ENCODE data around the gene CCDC188.

Gene CCDC188

DNA sequence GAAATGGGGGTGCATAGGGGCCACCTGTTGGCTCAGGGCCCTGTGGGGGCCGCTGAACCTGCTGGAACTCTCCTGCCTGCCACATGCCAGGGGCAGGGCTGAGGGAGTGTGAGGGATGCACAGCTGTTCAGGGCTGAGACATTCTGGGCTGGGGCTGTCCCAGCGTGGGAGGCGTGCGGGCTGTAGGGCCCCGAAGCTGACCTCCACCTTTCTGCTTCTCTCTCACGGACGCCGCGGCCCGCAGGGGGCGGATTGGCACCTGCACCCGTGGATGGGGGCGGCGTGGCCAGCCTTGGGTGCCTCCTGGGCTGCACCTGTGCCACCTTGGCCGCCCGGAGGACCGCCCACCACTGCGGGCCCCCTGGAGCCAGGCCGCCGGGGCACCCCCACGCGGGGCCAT lies 4.1 kb downstream of the CCDC188 start:
- Histone ChIP-seq H3K4me3 (ENCODE audit: low read depth in 1 of 2, low read length in 2 of 2) (no peak overlapping the region), H3K9me3 (ENCODE audit: insufficient read depth, low read length, severe bottlenecking) (no peaks in the 10 kb centered on the region), H3K4me1 (ENCODE audit: insufficient read depth, low read length) (no peaks in the 10 kb centered on the region), H2AFZ (ENCODE audit: low read depth, low read length) (no peak overlapping the region), H4K20me1 (ENCODE audit: insufficient read depth, low read length) (peaks cover 7% of the 10 kb centered on the region; the same call in 1 of the 2 replicates), H3K4me2 (ENCODE audit: insufficient read depth, low read length) (no peak overlapping the region), H3K36me3 (ENCODE audit: insufficient read depth, low read length) (peaks cover 11% of the 10 kb centered on the region; the same call in 1 of the 2 replicates), H3K79me2 (ENCODE audit: insufficient read depth, low read length) (no peaks in the 10 kb centered on the region), H3K27me3 (ENCODE audit: insufficient read depth, low read length, poor library complexity) (no peaks in the 10 kb centered on the region), H3K27ac (ENCODE audit: low read length) (no peak overlapping the region), H3K9ac (ENCODE audit: low read depth, low read length) (no peak overlapping the region)
- no peak for TF ChIP-seq EZH2 (IDR thresholded peaks at IDR 0.05; ENCODE audit: borderline replicate concordance, low read depth, low read length, severe bottlenecking)
- no peak for TF ChIP-seq CTCF (IDR thresholded peaks at IDR 0.05; ENCODE audit: borderline replicate concordance, extremely low read depth, low read length, poor library complexity, severe bottlenecking)
- ATAC-seq (ENCODE audit: insufficient read depth, low read depth) (0 out of 3 replicates have a peak, but pooled peaks have one; percentile 17), DNase-seq (no peak)

DNA sequence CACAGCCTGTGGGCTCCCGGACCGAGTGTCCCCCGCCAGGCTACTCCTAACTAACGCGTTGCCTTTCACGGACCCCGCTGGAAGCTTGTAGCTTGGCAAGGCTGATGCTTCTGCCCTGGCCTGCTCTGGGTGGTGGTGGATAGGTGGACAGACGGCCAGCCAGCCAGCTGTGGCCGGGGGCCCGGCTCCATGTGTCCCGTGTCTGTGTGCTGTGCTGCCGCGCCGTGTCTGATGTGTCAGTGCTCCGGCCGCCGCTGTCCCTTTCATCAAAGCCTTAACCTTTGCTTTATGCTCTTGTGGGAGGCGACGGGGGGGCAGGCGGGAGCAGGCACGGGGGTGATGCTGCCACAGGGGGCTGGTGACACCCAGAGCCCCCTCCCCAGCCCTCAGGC lies 5.0 kb downstream of the CCDC188 start:
- no peaks in the 10 kb centered on the region for H3K27me3 ChIP-seq (ENCODE audit: insufficient read depth, low read length, poor library complexity)
- H3K4me1 ChIP-seq (ENCODE audit: insufficient read depth, low read length): no peaks in the 10 kb centered on the region
- peaks cover 19% of the 10 kb centered on the region; the same call in 1 of the 2 replicates for H3K36me3 ChIP-seq (ENCODE audit: insufficient read depth, low read length)
- H3K9me3 ChIP-seq (ENCODE audit: insufficient read depth, low read length, severe bottlenecking): no peaks in the 10 kb centered on the region
- H2AFZ ChIP-seq (ENCODE audit: low read depth, low read length): no peak overlapping the region
- ATAC-seq (ENCODE audit: insufficient read depth, low read depth): no peak
- no peak for DNase-seq
- no peak for TF ChIP-seq CTCF (IDR thresholded peaks at IDR 0.05; ENCODE audit: borderline replicate concordance, extremely low read depth, low read length, poor library complexity, severe bottlenecking)
- TF ChIP-seq EZH2 (IDR thresholded peaks at IDR 0.05; ENCODE audit: borderline replicate concordance, low read depth, low read length, severe bottlenecking): no peak
- no peak overlapping the region for H3K27ac ChIP-seq (ENCODE audit: low read length)
- no peak overlapping the region for H3K4me2 ChIP-seq (ENCODE audit: insufficient read depth, low read length)
- H3K9ac ChIP-seq (ENCODE audit: low read depth, low read length): no peak overlapping the region
- H4K20me1 ChIP-seq (ENCODE audit: insufficient read depth, low read length): peaks cover 7% of the 10 kb centered on the region; the same call in 1 of the 2 replicates
- H3K79me2 ChIP-seq (ENCODE audit: insufficient read depth, low read length): no peaks in the 10 kb centered on the region
- H3K4me3 ChIP-seq (ENCODE audit: low read depth in 1 of 2, low read length in 2 of 2): no peak overlapping the region

DNA sequence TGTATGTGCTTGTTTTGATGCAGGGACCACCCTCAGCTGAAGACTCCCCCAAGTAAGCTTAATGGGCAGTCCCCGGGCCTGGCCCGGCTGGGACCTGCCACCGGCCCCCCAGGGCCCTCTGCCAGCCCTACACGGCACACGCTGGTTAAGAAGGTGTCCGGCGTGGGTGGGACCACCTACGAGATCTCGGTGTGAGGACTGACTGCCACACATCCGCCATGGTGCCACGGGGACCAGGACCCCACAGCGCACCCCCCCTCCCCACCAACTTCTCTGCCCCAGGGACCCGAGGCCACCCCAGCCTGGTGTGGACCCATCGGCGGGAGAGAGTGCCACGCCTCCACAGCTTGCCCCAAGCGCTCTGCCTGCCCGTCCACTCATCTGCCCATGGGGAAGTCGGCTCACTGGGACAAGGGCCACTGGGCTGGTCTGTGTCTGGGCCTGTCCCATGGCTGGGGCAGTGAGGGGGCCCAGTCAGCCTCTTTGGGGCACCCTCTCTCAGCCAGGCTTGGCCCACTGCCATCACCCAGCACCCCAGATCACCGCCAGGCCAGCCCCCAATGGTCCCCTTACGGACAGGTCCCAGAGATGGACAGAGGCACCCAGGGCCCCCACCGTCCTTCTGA lies 5.5 kb downstream of the CCDC188 start:
- Histone ChIP-seq H3K9me3 (ENCODE audit: insufficient read depth, low read length, severe bottlenecking) (no peaks in the 10 kb centered on the region), H2AFZ (ENCODE audit: low read depth, low read length) (no peak overlapping the region), H3K79me2 (ENCODE audit: insufficient read depth, low read length) (no peaks in the 10 kb centered on the region), H3K36me3 (ENCODE audit: insufficient read depth, low read length) (peaks cover 22% of the 10 kb centered on the region; the same call in 1 of the 2 replicates), H3K4me2 (ENCODE audit: insufficient read depth, low read length) (no peak overlapping the region), H3K4me3 (ENCODE audit: low read depth in 1 of 2, low read length in 2 of 2) (no peak overlapping the region), H3K27me3 (ENCODE audit: insufficient read depth, low read length, poor library complexity) (no peaks in the 10 kb centered on the region), H3K9ac (ENCODE audit: low read depth, low read length) (no peak overlapping the region), H3K27ac (ENCODE audit: low read length) (no peak overlapping the region), H4K20me1 (ENCODE audit: insufficient read depth, low read length) (peaks cover 7% of the 10 kb centered on the region; the same call in 1 of the 2 replicates), H3K4me1 (ENCODE audit: insufficient read depth, low read length) (no peaks in the 10 kb centered on the region)
- DNase-seq (no peak), ATAC-seq (ENCODE audit: insufficient read depth, low read depth) (no peak)
- TF ChIP-seq EZH2 (IDR thresholded peaks at IDR 0.05; ENCODE audit: borderline replicate concordance, low read depth, low read length, severe bottlenecking): no peak
- no peak for TF ChIP-seq CTCF (IDR thresholded peaks at IDR 0.05; ENCODE audit: borderline replicate concordance, extremely low read depth, low read length, poor library complexity, severe bottlenecking)
